Measurements from ENCODE around the gene B3GALT4.
A peak's percentile ranks its signal among the peaks of the same experiment; 100 is the strongest.

The B3GALT4 gene

DNA sequence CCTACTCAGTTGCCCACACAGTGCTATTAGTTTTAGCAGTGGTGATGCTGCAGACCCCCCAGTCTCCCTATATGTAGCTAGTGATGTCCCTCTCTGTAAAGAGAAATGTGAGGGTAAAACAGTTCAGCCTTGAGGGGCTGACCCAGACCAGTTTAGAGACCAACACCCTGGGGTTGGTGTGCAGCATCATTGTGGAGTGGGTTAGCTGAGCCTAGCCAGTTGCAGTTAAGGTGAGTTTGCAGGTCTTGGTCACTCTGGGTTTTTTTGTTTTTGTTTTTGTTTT lies 401 bp upstream of the B3GALT4 start:
- Histone ChIP-seq H3F3A (ENCODE audit: insufficient read depth) (peaks cover 78% of the 10 kb centered on the region), H3K27ac (ENCODE audit: low read depth, low read length) (peak overlapping the region; percentile 90)
- TF ChIP-seq CTCF (IDR thresholded peaks at IDR 0.05; ENCODE audit: insufficient read depth, low read length, poor library complexity, severe bottlenecking) = no peak
- no peak for TF ChIP-seq EZH2phosphoT487 (conservative IDR thresholded peaks at IDR 0.05; ENCODE audit: low read length)

GRCh38 chr6:33277663-33278391 lies 904 bp downstream of the B3GALT4 start:
- TF ChIP-seq CTCF (IDR thresholded peaks at IDR 0.05; ENCODE audit: insufficient read depth, low read length, poor library complexity, severe bottlenecking) (no peak), EZH2phosphoT487 (conservative IDR thresholded peaks at IDR 0.05; ENCODE audit: low read length) (no peak)
- Histone ChIP-seq H3K36me3 (ENCODE audit: low read length) (peaks cover 26% of the 10 kb centered on the region), H3K9me3 (ENCODE audit: insufficient read depth, low read length) (no peaks in the 10 kb centered on the region), H3F3A (ENCODE audit: insufficient read depth) (peaks cover 78% of the 10 kb centered on the region), H3K27ac (ENCODE audit: low read depth, low read length) (peak overlapping the region; percentile 90), H3K9me2 (replicated peaks; ENCODE audit: insufficient read depth, low read length) (no peaks in the 10 kb centered on the region), H3K9ac (ENCODE audit: low read length) (peak overlapping the region; percentile 75), H3K4me3 (ENCODE audit: insufficient read depth, low read length, poor library complexity, severe bottlenecking) (peak overlapping the region; percentile 76), H3K79me2 (ENCODE audit: insufficient read depth, low read length) (peaks cover 28% of the 10 kb centered on the region), H3K4me2 (ENCODE audit: low read depth, low read length, poor library complexity, severe bottlenecking) (peak overlapping the region; percentile 88), H2AFZ (ENCODE audit: low read depth, low read length, severe bottlenecking) (peak overlapping the region; percentile 3), H4K20me1 (ENCODE audit: low read depth, low read length) (peaks cover 16% of the 10 kb centered on the region), H3K27me3 (ENCODE audit: low read length) (no peaks in the 10 kb centered on the region)

More for the DNA sequence above, 401 bp upstream of the B3GALT4 start:
- peaks cover 31% of the 10 kb centered on the region for H3K36me3 ChIP-seq (ENCODE audit: low read length)
- H3K4me3 ChIP-seq (ENCODE audit: insufficient read depth, low read length, poor library complexity, severe bottlenecking) = peak overlapping the region; percentile 76
- H3K79me2 ChIP-seq (ENCODE audit: insufficient read depth, low read length) = peaks cover 38% of the 10 kb centered on the region
- H4K20me1 ChIP-seq (ENCODE audit: low read depth, low read length) = peaks cover 16% of the 10 kb centered on the region
- no peak overlapping the region for H2AFZ ChIP-seq (ENCODE audit: low read depth, low read length, severe bottlenecking)
- H3K9me3 ChIP-seq (ENCODE audit: insufficient read depth, low read length) = no peaks in the 10 kb centered on the region
- H3K9ac ChIP-seq (ENCODE audit: low read length) = peak overlapping the region; percentile 75
- H3K4me2 ChIP-seq (ENCODE audit: low read depth, low read length, poor library complexity, severe bottlenecking) = peak overlapping the region; percentile 88
- H3K27me3 ChIP-seq (ENCODE audit: low read length) = no peaks in the 10 kb centered on the region
- no peaks in the 10 kb centered on the region for H3K9me2 ChIP-seq (replicated peaks; ENCODE audit: insufficient read depth, low read length)

GRCh38 chr6:33278392-33278741 lies 1.4 kb downstream of the B3GALT4 start:
- peaks cover 13% of the 10 kb centered on the region for H4K20me1 ChIP-seq (ENCODE audit: low read depth, low read length)
- no peaks in the 10 kb centered on the region for H3K27me3 ChIP-seq (ENCODE audit: low read length)
- H3K4me3 ChIP-seq (ENCODE audit: insufficient read depth, low read length, poor library complexity, severe bottlenecking) = no peak overlapping the region
- no peaks in the 10 kb centered on the region for H3K9me3 ChIP-seq (ENCODE audit: insufficient read depth, low read length)
- H3K4me2 ChIP-seq (ENCODE audit: low read depth, low read length, poor library complexity, severe bottlenecking) = peak overlapping the region; percentile 88
- no peaks in the 10 kb centered on the region for H3K9me2 ChIP-seq (replicated peaks; ENCODE audit: insufficient read depth, low read length)
- peaks cover 21% of the 10 kb centered on the region for H3K36me3 ChIP-seq (ENCODE audit: low read length)
- peaks cover 73% of the 10 kb centered on the region for H3F3A ChIP-seq (ENCODE audit: insufficient read depth)
- H2AFZ ChIP-seq (ENCODE audit: low read depth, low read length, severe bottlenecking) = no peak overlapping the region
- H3K9ac ChIP-seq (ENCODE audit: low read length) = 0 out of 2 replicates have a peak overlapping the region, but pooled peaks have one; percentile 75
- no peak for TF ChIP-seq EZH2phosphoT487 (conservative IDR thresholded peaks at IDR 0.05; ENCODE audit: low read length)
- no peak for TF ChIP-seq CTCF (IDR thresholded peaks at IDR 0.05; ENCODE audit: insufficient read depth, low read length, poor library complexity, severe bottlenecking)
- H3K79me2 ChIP-seq (ENCODE audit: insufficient read depth, low read length) = peaks cover 22% of the 10 kb centered on the region
- peak overlapping the region; percentile 90 for H3K27ac ChIP-seq (ENCODE audit: low read depth, low read length)
